Vagina (tissue), 2 donors: ENCODE results near the gene ARHGEF28.

Experiments
- CTCF ChIP-seq, 3 experiments: fragments of 450-650 bp in 2 of 3; fragments of 200-600 bp in 1 of 3; sonication (generic) in 1 of 3; IDR thresholded peaks; one replicate each; pipeline ENCODE4 v1.5.1; 2017 to 2019; ENCODE audit warnings: antibody characterized with exemption in 3 of 3, mild to moderate bottlenecking in 2 of 3, moderate library complexity in 2 of 3
- POLR2A ChIP-seq, 2 donors: fragments of 450-650 bp; IDR thresholded peaks; one replicate each; pipeline ENCODE4 v1.6.1; 2017; ENCODE audit warnings: antibody characterized with exemption in 2 of 2, mild to moderate bottlenecking in 2 of 2, moderate library complexity in 2 of 2
- POLR2AphosphoS5 ChIP-seq, 2 donors: sonication (generic); formaldehyde crosslinking; IDR thresholded peaks; one replicate each; pipeline ENCODE4 v1.9.0; 2017; ENCODE audit warnings: antibody characterized with exemption in 2 of 2, mild to moderate bottlenecking in 2 of 2, low read depth in 1 of 2; ENCODE audit not compliant: insufficient read depth in 1 of 2

- TF ChIP-seq CTCF (IDR thresholded peaks at IDR 0.05), result no peak
- TF ChIP-seq POLR2AphosphoS5 (IDR thresholded peaks at IDR 0.05; ENCODE audit: insufficient read depth in 1 of 2, low read depth in 1 of 2), result no peak
- TF ChIP-seq POLR2A (IDR thresholded peaks at IDR 0.05), result no peak
These were observed 239.3 kb downstream of the ARHGEF28 start for GRCh38 chr5:73865315-73865714.
